Myocyte (in vitro differentiated cells): ENCODE results near the gene UMAD1. TPM values are rescaled to one million over a fixed set of nuclear protein-coding genes. Genes with fewer than 3 reads are reported as not detected.

Experiments
- DNase-seq: peaks from one replicate; pipeline ENCODE4 v3.0.0-alpha.2; 2012; ENCODE audit warnings: low read depth
- total RNA-seq: library from RNA; depleted of rRNA; stranded (reverse); fragments of >200 nt; gene quantifications from 2 replicates; pipeline ENCODE4 v1.2.3, GENCODE V29; 2014

The UMAD1 gene
- total RNA-seq, 1 donor from 2014 or later: 17.5 TPM

DNA sequence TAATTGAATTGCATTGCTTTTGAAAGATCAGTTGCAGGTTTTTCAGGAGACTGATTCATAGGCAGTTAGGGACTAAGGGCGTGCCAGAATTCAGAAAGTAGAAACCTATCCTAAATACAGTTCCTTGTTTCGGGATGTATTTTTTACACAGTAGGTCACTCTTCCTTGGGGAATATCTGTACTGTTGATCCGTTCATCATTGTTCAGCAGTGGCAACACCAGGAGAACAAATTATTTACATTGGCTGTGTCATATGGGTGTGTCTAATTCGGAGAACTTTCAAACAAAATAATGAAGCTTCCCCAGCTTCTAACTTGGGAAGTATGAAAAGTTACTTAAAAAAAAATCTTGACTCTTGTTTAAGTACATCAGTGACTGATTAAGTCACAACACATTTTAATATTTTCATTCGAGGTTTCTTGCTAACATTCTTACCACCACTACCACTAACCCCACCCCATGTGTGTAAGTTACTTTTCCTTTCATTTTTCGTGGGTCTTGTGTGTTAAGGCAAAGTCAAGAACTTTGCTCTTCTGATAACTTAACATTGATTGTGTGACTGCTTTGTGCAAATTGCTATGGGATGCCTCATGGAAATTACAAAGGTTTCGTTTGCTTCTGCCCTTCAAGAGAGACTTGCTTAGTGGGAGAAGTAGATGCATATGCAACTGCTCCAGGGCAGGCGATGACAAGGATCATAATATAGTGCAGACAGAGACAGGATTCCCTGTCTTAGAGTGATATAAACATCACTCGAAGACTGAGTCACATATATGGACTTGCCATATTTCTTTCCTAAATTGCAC lies 121.6 kb downstream of the UMAD1 start:
- peak; percentile 37 for DNase-seq

DNA sequence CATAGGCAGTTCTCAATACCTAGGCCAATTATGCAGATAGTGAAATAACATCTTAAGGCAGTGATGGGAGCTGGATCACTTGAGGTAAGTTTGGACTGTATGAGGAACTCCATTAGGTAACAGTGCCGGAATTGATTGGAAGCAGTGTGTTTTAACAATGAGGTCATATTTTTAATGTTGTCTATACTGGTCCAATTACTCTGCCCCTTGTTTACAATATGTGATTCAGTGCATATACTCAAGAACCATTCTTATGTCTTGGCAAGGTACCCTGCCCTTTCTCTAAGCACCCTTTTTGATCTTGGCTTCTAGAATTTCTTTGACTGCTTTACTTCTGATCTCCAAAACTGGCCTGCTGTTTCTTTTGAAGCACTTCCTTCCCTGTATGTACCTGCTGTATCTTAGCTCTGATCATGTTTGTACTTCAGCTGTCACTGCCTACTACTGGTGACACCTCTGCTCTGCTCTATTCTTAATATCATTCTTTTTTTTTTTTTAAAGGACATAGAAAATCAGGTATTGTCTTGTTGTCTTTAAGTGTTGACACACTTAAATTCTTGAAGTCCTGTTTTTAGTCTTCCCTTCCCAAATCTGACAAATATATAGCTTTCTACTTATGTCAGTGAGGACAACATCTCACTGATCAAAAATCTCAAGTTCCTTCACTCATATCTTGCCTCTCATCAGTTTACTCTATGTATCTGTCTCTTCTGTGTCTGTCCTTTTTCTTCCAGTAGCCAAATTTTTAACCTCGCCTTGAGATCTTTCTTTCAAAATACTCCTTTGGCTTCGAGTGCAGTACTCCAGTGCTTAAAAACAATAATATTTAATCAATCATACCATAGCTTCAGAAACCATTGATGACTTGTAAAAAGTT lies 124.2 kb downstream of the UMAD1 start:
- no peak for DNase-seq

DNA sequence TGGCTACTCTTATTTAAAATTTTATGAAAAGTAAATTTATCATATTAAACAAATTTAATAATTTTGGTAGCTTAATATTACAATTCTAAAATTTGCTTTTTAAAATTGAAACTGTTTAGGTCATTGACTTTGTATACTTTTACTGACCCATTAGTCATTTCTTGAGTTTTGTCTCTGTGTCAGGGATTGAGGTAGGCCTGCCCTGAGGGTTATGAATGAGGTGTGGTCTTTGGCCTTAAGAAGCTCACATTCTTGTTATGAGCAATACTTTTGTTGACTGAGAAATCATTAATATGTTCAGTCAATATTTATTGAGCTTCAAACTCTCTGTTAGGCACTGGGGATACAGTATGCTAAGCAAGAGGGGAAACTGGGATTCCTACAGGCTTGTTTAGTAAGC lies 124.9 kb downstream of the UMAD1 start:
- DNase-seq: no peak

DNA sequence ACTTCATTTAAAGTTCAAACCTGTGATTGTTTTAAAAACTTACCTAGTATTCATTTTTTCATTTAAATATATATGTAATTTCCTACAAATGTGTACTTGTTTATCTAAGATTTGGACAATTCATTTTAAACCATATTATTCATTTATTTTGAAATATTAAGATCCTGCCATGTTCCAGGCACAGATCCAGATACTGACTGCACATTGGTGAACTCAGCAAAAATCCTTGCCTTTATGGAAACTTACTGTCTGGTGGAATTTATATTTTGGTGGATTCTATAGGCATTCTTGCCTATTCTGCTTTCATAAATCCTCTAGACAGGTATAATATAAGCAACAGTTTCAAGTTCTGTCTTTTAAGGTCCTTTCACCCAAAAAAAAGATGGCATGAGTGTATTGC lies 126.1 kb downstream of the UMAD1 start:
- no peak for DNase-seq

DNA sequence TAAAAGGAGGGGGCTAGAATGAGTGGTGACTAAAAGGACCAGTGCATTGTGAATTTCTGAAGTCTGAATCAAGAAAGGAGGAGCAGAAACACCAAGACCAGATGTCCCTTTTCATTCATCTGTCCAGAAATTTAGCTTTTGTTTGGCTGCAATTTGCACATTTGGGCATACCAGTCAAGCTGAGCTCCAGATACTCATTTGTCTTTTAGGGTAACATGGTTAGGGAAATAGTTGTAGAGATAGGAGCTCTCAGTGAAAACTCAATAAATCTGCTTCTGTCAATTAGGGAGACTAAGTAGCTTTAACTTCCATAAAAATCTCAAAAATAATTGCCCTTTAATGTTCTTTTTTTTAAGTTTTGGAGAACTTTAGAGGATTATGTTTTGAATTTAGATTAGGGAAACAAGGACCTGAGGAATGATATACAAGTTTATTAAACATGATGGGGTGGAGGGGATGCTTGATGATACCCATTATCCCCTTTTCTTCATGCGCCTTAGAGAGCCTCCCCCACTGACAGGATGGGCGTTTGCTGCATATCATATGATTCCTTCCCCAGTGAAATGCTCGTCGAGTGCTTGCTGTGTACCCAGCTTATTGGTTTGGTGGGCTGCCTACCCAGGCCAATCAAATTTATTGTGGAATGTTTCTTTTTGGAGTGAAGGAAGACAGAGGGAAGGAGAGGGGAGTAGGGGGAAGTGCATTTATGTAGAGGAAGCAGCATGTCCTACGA lies 128.6 kb downstream of the UMAD1 start:
- DNase-seq: peak; percentile 55

DNA sequence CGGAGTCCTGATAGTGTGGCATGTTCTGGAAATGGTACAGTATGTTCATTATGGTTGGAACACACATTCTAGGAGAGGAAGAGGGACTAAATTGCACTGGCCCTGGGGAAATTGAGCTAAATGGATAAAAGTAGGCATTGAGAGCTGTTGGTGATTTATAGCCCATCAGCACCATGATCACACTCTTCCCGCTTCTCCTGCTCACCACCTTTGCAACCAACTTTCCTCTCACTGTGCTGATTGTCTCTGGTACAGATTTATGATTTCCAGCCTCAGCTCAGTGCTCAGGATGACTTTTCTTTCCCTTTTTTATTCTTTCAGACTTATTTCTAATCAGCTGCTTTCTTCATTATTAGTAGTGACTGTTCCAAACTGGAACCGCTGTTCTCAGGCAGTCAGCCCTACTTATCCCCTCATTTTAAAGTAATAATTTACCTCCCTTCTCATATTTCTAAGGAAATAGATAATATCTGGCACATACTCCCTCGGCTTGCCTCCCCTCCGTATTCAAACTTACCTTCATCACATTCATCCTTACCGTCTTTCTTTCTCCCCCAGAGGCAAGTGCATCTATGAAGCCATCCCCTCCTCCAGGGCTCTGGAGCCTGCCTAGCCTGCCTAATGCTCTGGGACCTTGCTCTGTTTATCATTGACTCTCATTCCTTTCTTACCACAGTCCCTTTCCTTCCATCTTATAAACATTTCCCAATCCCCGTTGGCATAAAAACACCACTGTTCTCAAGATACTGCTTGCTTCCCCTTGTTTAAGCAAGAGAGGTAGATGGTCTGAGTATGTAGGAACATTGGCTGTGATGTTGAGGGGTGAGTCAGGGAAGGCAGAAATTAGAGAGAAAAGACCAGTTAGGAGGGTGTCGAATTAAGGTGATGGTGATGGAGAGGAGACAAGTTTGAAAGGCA lies 129.4 kb downstream of the UMAD1 start:
- no peak for DNase-seq

DNA sequence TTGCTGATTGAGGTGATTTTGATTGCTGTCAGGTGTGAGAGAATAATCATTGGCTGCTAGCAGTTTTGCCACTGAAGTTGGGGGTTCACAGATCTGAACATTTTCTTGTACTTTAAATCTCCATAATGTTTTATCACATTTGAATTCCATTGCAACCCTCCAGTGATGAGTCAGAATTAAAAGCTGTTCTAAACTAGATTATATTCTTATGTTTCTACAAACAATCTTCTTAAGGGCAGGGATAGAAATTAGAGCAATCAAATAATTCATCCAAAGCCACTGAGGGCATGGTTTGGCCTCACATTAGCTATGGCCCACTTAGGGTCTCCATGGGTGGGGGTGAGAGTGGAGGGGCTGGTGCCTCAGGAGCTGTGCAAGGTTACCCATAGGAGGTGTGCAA lies 130.9 kb downstream of the UMAD1 start:
- no peak for DNase-seq

DNA sequence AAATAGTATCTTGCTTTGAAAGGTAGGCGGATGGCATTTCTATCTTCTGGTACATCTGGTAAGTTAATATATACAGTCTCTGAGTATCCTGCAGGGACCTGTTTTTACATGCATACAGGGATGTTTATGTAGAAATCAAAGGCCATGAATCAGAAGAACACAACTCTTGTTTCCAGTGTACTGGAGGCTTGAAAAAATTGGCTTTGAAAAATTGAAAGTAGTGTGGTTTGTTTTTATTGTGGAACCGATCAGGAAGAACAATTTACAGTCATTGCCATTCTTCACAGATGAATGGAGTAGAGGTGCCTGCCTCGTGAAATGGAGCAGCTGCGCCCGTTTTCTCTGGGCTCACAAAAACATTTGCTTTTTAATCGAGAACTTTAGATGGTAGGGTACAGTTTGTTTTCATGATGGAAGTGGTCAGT lies 131.9 kb downstream of the UMAD1 start:
- DNase-seq: peak; percentile 26

DNA sequence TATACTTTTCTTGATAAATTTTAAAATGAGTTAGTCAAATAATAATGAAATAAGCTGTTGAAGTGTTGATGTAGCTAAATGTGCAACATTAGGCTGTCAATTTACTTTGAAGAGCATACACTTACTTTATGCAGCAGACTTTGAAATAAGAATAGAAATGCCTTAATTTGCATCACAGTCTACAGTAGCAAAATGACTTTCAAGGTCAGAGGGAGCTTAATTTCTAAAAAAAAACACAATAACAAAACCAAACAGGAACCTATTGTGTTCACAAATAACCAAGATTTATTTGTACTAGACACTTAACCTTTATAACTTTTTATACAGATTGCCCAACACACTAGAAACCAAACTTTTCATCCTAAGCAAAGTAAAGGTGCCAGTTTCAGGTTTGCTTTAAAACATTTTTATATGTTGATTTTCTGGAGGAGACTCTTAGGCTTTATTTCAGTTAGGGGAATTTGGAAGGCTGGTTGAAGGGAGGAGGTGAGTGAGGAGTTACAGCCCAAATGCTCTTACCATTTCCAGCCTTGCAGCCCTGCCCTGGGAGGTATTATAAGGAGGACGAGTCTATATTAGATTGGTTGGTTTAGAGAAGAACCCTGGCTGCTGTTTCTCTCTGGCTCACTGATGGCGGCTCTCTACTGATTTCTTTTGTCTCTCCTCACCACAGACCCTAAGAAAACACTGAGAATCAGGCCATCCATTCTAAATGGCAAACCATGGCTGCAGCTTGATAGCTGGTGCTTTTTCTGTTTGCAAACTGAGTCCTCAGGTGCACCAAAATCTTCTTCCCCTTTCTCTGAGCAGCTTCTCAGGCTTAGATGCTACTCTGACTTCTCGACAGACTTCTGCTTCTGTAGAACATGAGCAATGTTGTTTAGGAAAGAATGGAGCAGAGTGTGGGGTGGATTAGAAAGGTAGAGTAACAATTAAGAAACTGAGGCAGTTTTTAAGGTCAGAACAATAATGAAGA lies 133.1 kb downstream of the UMAD1 start:
- no peak for DNase-seq

DNA sequence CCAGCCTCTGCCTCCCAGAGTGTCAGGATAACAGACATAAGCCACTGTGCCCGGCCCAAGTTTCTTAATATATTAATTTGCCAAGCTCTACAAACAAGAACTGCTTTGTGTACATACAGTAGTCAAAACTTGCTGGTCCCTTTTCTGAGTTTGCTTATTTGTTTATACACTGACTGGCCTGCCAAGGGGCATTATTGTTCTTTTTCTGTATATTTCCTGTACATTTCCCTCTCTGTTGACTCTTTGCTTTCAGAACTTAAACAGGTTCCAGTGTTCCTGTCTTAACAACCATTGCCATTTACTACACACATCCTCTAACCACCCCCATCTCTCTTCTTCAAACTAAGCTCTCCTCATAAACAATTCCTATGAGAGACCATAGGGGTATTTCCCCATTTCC lies 139.3 kb downstream of the UMAD1 start:
- DNase-seq: no peak

DNA sequence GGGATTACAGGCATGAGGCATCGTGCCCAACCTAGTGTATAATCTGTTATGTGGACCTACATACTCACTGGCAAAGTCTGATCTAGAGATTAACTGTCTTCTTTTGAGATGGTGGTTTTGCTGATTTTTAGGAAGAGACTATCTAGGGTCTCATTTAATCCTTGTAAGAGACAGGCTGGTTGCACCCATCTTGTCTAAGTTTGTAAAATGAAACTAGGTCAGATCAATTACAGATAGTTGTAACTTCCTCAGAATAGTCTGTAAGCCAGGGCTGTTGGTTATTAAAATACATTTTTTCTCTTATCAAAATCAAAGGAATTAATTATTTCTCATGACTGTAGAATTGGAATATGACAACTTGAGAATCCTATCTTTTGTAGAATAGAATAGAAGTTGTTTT lies 142.4 kb downstream of the UMAD1 start:
- no peak for DNase-seq

DNA sequence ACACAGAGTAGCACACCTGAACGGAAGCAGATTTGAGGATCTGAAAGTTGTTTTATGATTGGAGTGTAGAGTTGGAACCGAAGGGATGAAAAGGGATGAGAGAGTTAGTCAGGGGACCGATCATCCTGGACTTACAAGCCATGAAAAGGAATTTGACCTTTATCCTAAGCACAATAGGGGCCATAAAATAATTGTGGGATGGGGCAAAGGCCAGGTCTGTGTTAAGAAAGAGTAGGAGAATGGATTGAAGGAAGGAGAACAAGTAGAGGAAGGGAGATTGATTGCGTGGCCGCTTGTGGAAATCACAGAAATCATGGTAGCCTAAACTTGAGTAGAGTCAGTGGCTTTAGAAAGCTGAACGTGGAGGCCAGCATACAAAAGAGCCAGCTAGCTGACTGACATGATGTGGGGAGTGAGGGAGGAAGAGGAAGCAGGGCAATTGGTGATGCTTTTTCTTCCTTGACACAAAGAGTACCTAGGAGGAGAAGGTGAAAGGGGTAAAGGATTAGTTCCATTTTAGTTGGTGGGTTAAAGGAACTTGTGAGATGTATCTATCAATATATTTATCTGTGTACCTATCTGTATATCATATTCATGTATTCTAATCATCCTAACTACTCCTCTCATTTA lies 144.9 kb downstream of the UMAD1 start:
- DNase-seq: no peak

DNA sequence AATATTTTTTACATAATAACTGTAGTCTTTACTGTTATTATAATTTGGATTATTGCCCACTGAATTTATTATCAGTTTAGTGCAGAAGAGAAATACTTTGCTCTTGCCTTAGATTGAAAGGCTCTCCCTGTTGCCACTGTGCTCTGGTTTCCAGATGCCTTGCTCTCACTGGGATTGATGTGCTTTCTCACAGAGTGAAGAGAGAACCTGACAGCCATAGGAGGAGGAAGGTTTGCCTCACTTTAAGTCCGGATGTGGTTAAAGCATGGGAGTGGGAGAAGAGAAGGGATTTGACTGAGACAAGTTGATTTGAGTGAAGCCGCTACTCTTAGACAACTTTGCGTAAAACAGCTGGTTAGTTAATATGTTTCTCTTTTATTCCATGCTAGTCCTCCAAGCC lies 146.0 kb downstream of the UMAD1 start:
- DNase-seq: no peak

DNA sequence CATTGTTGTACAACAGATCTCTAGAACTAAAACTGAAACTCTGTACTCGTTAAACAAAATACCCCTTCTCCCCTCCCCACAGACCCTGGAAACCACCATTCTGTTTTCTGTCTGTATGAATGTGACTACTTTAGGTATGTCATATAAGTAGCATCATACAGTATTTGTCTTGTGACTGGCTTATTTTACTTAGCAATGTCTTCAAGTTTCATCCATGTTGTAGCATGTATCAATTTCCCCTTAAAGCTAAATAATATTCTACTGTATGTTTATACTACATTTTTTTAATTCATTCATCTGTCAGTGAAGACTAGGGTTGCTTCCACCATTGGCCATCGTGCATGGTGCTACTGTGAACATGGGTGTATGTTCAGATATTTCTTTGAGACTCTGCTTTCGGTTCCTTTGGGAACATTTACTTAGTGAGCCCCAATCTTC lies 149.0 kb downstream of the UMAD1 start:
- no peak for DNase-seq

DNA sequence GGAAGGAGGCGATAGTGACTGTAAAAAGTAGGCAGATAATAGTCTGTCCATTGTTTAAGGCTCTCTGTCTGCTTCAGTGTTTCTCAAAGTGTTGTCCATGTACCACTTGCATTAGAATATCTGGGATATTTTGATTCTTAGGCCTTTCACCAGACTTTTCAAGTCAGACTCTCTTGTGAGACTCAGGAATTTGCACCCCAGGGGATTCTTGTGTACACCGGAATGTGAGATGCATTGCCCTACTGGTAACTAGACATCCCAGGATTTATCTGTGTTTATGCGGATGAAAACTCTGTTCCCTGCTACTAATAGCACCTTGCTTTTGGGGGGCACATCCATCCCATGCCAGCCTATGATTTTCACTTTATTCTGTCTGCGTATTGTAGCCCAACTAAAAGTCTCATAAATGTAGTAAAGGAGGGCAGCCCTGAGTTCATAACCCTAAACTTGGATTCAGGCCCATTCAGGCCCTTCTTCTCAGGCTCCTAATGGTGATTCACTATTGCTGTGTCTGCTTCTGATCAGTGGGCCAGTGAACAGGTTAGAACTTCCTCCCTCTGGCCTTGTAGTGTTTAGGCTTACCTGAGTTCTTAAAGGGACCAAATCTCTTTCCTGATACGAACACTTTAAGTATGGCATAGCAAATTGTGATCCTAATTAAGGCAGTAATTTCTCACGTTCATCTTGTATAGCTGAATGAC lies 149.6 kb downstream of the UMAD1 start:
- DNase-seq: no peak

DNA sequence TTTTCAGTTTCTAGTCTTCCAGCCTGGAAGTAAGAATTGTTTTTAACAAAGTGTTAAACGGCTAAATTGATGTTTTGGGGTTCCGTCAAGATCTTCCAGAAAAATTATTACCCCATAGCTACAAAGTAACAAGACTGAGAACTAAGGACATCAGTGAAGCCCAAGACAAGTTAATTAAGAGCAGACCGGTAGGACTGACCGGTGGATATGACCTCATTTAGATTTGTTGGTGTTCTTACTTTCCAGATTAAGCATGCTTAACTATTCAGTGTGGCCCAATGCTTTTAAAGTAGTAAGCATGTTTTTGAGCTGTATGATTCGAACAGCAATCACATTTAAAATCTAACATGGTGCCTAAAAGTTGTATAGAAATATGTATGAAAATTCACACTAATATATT lies 151.0 kb downstream of the UMAD1 start:
- DNase-seq: no peak

DNA sequence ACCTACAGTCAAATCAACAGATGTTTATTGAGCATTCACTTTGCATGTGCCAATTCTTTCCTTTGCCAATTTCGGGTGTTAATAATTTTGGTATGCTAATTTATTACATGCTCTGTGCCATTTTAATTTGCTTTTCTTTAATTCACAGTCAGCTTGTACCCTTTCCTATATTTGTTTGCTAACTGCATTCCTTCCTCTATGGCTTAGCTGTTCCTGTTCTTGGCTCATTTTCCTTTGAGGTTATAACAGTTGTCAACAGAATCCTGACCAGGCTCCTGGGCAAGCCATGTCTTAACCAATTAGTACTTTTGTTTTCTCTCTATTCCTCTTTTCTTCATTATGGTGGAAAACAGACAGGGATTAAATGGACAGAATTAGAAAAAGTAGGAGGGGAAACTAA lies 151.5 kb downstream of the UMAD1 start:
- peak; percentile 58 for DNase-seq

DNA sequence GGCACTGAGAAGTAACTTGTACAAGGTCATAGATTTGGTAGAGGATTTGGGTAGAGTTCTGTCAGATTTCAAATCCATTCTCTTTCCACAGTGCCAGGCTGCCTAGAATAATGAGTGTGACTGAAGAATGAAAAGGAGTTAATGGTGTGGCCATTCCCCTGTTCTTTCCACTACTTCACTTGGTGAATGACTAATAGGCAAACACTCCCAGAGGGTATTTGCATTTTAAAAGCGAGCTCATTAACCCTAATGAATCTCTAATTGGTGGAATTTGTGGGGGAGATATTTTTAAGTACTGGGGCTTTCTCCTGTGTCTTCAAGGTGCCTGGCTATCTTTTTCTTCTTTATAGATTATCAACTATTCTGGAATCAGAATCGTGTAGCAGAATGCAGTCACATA lies 152.7 kb downstream of the UMAD1 start:
- DNase-seq: no peak
